NCI-H1436 (cell line): ENCODE data around the gene DSC3.

Experiments used
- DNase-seq: peaks from one replicate; lab custom pipeline; 2025; lab: John Stamatoyannopoulos, UW

The DSC3 gene

DNA sequence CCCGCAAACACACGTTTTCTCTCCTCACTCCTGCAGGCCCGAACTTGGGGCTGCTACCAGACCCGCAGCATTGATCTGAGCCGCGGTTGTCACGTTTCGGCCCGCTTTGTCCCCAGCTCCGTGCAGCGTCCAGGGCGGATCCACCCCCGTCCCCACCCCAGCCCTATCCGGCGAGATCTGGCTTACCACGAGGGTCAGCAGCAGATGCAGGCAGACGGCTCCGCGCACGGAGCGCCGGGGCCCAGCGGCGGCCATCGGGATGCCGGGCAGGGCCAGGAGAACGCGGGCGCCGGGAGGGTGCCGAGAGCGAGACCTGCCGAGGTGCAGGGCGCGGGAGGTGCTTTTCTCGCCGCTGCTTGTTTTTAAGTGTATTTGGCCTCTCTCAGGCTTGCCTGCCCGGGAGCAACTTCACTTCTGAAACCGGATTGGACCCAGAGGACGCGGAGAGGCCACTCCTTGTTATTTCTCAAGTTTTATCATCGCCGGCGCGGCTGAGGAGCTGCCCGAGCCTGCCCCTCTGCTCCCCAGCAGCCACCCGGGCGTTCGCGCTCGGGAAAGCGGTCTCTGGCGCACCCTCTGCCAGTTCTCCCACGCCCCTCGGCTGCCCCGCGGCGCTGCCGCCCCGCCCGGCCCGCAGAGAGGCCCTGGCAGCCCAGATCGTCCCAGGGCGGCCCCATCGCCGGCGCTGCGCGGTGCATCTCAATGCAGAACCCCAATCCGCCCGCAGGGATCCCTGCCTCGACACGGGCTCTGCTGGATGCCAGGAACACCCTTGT is at the start of gene DSC3:
Gene DSC3 (minus strand): TSS at position 337 of the 776 bp plus-strand sequence. CDS start 82 bp downstream, at position 255.
- no peak for DNase-seq

DNA sequence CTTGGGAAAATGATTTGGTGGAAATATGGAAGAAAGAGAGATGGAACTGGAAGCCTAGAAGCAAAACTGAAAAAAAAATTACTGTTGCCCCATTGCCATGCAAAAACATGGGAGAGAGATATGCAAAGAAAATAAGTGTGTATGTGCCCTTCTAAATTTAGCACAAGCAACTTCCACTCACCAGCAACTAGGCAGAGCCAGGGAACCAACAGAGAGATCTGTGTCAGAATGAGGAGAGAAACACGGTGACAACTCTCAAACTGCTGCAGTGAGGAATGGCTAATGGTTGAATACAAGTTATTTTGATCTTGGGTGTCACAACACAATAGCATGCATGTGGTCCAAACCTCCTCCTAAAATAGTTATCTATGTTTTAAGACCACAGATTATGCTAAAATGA is 48.8 kb upstream of the DSC3 start:
- DNase-seq = no peak

DNA sequence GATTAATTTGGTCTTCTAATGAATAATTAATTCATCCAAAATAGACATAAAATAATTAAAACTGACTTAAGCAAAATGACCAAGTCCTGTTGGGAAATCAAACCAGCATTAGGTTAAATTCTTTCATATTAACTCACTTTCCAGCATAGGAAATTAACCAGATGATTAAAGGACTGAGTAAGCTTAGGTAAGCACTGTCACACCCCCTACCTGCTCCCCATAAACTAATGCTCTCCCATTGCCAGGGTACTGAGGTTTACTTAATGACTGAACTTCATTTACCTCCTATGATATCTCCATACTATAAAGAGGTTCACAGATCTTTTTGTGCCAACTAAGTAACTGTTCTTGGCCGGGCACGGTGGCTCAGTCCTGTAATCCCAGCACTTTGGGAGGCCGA is 46.0 kb upstream of the DSC3 start:
- no peak for DNase-seq

DNA sequence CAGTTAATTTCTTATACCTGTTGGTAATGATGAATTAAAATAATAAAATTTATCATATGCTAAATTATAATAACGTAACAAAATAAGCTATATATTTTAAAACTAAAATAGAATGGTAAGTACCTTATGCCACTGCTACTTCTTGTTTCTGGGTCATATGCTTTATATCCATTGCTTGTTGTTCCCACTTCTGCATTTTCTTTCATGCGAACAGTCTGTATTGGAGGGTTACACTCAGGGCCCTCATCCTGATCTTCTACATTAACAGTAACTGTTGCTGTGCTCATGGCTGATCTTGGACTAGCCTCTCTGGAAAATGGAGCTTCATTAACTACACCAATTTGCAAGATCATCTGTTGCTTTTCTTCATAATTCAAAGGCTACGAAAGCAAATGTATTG is 37.4 kb upstream of the DSC3 start:
- DNase-seq = no peak

DNA sequence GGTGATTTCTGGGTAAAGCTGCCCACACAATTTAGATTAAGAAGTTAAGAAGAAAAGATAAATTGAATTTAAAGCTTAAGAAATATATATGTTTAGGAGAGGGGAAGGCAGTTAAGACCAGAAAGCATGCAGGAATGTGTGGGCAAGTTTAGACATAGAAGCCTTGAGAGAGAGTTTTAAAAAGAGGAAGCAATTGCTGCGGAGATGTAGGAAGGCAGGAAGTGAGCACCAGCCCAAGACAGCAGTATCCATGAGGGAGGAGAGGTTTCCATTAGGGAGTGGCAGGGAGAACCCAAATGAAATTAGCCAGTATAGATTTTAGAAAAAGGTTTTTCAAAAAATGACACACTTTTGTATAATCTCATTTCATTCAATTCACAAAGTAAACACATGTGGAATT is 35.3 kb upstream of the DSC3 start:
- no peak for DNase-seq

DNA sequence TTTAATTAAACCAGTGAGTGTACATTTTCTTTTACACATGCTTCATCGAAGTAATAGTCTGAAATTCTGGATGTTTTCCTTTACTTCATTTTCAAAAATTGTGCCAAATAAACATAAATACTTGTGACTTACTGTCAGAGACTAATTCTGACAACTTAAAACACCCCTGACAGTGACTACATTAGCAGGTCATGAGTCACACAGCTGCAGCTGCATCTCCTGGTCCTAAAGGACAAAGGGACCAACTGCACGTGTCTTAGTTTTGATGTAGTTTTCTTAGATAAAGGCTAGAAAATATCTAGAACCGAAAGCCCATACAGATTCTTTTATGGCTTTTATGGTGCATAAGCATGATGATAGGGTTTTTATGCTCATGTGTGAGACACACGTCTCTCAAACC is 29.6 kb upstream of the DSC3 start:
- no peak for DNase-seq

DNA sequence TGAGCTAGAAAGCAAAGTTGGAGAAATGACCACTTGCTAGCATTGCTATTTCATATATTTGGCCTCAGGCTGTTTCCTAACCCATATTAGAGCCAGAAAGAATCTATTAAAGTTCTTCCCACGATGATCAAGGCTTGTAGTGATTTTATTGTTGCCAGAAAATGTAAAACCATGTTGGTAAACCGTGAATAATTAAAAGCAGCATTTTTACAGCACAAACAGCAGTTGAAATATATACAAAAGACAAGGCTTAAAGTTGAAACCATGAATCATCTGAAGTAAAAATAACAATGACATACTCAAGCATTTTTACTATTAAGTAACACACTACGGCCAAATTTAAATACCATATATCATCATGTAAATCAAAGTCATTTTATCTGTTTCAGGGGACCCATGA is 27.7 kb upstream of the DSC3 start:
- DNase-seq = no peak

DNA sequence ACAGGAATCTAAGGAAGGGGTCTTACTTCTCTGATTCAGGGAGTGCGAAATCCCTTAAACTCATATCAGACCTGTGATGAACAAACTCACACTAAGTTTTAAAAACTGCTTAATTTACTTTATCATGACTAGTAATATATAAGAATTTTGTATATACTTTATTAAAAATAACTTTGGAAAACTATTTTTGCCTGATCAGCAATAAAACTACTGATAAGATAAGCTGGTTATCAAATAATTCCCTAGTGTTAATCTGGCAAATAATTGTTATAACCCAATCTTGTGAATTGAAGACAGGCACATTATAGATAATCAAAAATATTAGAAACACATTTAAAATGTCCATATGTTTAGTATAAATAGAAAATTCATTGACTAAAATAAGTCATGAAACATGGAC is 23.7 kb upstream of the DSC3 start:
- no peak for DNase-seq

DNA sequence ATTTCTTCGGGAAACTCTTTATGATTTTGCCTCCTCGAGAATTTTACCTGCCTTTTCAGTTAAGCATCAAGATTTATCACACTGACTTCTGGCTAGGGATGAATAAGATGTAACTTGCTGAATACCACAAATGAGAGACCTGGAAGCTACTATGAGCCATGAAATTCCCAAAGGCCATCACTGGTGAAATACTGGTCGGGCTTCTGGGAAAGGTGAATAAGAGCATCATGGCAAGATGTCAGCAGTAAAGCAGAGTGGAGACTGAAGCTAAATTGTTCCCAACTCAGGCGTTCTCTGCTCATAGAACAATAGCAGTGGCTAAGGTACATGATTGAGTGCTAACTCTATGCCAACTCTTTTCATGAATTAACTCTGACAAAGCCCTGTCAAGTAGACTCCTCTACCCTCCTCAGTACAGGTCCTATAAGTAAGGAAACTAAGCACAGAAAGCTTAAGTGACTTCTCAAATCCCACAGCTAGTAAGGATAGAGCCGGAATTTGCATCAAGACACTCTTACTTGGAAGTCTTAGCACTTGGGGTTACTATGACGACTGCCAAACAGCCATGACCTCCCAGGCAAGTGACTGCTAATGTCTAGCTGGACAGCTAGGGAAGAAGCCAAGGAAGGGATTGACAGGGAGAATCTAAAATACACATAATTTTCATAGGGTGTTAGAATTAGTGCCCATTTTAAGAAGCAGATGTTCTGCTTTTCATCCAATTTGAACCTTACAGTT is 22.7 kb upstream of the DSC3 start:
- no peak for DNase-seq

DNA sequence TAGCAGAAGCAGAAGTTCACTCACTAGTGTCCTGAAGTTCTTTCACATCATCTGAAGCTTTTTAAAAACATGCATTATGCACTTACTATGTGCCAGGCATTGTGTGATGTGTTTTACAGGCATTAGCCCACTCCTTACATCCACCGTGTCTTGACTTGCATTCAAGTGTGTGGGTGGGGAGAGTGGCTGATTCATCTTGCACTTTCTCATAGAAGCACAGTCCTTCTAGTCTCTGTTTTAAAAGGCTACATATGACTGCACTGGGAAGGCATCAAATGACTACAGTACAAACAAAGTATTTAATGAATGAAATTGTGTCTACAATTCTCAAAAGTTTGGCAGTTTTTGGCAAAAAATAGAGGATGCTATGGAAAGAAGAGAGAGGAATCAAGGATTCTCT is 21.6 kb upstream of the DSC3 start:
- DNase-seq = no peak

DNA sequence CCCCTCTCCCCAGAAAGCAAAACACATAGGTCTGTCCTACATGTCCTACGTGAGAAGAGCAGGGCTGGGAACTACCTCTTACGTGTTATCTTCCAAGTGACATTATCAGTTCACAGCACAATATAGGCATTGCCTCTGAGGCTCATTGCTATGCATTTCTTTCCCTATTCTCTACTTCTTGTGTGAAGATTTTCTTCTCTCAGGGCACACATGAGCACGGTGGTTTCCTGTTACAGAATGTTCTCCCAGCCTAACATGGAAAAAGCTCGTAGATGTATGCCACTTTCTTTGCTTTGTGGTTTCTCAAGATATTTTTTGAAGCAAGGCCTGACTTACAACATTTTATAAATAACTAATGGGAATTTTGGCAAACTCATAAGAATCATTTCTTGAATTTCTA is 19.4 kb upstream of the DSC3 start:
- DNase-seq = no peak

DNA sequence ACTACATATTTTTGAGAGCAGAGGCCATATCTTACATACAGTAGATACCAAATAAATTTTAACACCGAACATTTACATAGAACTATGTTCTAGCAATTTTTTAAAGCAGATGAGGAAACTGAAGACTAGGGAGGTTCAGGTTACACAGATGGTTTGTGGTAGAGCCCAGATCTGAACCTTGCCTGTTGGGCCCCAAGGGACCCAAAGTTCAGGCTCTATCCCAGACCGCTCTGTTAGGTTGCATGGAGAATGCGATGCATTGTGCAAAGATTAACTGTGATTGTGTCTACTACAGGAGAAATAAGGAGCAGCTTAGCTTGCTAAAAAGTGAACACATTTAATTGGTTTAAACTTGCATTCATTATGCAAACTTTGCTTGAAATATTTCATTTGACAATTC is 16.4 kb upstream of the DSC3 start:
- no peak for DNase-seq

DNA sequence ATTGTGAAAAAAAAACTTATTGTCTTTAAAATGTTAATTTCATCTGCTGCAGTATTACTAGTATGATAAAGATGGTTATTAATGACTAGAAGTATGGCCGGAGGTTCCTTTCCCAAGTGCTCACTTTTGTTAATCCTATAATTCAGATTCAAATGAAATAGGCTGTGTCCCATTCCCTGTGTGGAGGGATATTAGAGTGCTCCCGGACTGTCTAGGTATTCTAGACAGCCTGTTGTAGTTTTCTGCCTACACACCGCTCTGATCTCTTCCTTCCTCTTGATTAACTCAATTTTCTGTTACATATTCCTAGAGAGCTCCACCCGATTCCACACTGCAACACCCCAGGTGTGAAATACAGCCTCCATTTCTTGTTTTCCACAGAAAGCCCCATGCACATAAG is 15.4 kb upstream of the DSC3 start:
- DNase-seq = no peak

DNA sequence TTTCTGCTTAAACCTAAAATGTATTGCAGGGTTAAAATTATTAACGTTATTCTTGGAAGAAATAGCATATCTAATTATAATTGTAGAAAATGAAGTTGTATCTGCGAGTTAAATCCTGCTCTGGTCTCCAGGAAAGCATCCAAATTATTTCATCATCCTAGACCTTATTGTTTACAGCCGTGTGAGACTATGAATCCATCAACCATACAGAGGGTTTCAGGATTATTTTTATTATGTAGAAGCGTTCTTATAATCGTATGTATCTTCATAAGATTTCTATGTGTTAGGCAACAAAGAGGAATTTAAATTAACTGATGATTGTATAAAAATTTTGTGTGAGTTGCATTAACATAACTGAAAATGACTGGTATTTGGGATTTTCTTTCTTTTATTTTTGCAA is 14.5 kb upstream of the DSC3 start:
- DNase-seq = no peak

DNA sequence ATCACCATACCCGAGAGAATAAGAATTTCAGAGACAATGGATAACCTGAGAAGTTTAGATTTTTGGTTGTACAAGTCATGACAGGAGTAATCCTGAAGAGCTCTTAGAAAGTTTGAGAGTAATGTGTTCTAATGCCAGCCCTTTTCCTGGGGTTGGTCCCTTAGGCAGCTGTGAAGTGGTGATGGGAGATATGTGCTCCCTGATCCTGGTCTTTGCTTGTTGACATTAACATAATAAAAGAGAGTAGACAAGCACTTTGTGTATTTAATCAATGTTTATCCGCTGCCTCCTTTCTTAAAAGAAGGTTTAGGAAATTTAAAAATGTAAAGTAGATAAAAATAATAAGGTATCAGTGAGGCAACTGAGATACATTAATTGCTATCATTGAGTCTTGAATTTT is 13.8 kb upstream of the DSC3 start:
- no peak for DNase-seq

DNA sequence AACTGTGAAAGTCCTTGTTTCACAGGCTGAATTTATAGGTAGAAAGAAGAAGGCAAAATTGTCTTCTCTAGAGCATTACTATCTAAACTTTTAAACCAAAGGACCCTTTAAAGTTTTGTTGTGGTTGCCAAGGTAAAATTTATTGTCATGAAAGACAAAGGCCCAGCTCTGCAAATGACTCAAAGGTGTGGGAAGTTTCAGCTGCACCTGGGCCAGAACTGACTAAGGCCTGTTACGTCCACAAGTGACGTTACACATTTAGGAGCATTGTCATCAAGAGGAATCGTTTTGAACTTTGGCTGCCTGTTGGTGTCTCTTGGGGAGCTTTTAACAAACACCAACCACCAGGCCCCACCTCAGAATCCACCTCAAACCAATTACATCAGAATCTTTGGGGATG is 8.1 kb upstream of the DSC3 start:
- no peak for DNase-seq

DNA sequence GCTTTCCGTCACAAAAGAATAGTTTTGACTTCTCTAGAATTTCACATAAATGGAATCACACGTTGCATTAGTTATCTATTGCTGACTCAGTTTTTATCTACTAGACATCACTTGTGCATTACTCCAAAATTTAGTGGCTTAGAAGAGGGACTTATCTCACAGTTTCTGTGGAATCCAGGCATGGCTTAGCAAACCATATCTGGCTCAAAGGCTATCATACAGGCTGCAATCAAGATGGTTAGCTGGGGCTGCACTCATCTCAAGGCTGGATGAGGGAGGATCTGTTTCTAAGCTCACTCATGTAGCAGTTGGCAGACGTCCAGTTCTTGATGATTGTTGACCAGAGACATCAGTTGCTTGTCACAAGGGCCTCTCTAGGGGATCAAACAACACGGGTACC is 6.6 kb upstream of the DSC3 start:
- no peak for DNase-seq

DNA sequence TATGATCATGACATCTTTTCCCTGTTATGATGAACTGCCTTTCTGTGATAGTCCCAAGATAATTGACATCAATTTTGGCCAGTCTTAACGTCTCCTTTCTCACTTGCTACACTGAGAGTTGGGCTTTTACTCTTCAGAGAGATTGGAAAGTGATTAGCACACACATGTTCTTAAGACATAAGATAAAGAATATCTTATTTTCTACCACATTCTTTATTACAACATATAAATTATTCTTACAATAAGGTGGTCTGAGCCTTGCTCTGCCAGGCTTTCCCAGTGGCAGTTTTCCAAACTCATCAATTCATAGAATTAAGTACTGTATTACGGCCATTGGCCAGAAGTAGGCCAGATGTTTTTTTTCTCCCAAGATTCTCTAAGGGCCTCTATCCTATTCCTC is 5.7 kb upstream of the DSC3 start:
- DNase-seq = no peak

DNA sequence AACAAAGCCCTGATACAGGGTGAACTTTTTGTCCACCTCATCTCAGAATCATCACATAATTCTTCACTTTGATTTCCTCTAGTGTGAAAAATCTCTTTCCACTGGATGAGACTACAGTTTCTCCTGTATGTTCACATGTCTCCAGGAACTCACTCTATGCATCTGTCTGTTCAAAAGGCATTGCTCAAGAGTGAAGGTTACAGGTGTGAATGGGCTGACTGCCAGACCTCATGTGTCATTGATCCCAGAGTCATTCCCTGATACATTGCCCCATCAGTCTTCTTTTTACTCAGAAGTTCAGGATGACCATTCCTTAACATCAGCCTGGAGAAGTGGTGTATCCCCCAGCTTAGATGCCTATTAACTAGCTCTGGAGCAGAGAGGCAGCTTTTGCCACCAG is 4.4 kb upstream of the DSC3 start:
- DNase-seq = no peak

DNA sequence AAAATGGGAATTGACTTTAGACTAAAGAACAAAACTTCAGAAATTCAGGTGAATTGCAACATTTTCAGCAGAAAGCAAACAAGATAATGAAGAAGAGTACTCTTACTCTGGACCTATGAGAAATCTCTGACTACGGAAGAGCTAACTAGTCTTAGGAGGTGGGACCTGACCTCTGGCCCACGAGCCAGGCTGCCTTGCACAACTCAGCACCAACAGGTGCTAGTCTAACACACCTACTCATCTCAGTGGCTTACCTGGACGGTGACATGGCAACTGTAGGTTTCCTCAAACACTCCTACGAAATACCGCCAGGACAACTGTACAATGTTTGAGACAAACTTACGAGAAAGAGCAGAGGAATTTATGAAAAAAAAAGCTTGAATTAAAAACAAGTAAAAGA is 3.1 kb upstream of the DSC3 start:
- no peak for DNase-seq

DNA sequence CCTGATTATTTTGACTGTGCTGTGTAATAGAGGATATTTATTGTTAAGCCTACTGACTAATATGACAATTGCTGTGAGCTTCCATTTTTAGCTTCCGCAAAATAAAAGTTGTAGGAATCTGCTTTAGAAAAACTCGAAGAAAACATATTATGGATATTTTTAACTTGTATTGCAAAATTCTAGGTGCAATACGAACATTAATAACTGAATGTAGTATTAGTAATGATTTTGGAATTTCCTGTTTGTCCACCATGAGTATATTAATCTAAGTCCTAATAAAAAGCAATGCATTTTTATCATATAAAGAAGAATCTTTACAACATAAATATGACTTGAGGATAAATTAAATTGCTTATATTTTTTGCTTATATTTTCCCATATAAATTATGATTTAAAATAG is 2.4 kb upstream of the DSC3 start:
- no peak for DNase-seq

DNA sequence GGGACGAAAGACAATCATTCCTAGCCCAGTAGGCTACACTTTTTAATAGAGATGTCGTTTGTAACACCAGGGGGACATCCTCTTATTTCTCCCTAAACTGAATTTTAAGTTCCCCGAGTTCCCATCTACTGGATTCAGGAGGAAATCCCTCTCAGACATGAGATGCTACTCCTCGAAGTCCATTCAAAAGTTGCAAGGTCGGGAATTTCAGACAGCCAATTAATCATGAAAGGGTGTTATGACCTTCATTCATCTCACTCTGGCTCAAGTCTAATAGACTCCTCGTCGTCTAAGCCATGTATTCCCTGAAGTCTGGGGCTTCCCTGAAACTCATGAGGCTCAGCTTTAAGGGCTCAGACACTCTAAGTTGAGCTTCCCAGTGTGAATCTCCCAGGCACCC is 1.2 kb upstream of the DSC3 start:
- no peak for DNase-seq

DNA sequence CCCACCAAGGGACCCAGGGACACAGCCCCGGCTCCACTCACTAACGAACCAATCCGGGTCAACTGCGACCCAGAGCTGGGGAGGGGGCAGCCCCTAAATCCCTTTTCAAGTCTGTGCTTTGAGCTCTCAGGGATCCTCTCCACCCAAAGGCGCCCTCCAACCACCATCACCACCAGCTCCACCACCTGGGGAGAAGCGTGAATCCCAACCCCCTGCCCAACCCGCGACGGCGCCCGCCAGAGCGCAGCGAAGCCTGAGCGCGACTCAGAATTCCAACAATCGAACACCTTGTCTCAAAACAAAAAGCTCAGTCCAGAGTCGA is 497 bp downstream of the DSC3 start:
- DNase-seq = no peak
